Endothelial cell of umbilical vein (primary cell): Measurements from ENCODE around the gene RBM33.

Source experiments
- EZH2 ChIP-seq: IDR thresholded peaks from 2 replicates; pipeline ENCODE4 v1.6.1; 2012; ENCODE audit warnings: borderline replicate concordance, low read depth, mild to moderate bottlenecking, moderate library complexity, low read length, inconsistent platforms; ENCODE audit not compliant: severe bottlenecking
- FOS ChIP-seq: IDR thresholded peaks from 2 replicates; pipeline ENCODE4 v1.6.1; 2011; ENCODE audit warnings: mild to moderate bottlenecking, low read length, moderate library complexity, borderline replicate concordance; ENCODE audit not compliant: insufficient read depth
- GATA2 ChIP-seq: IDR thresholded peaks from 2 replicates; pipeline ENCODE4 v1.7.0; 2011; ENCODE audit warnings: low read depth, mild to moderate bottlenecking, moderate library complexity, mixed read lengths, low read length; ENCODE audit not compliant: insufficient read length, insufficient read depth
- JUN ChIP-seq: IDR thresholded peaks from 2 replicates; pipeline ENCODE4 v1.6.1; 2011; ENCODE audit warnings: borderline replicate concordance, low read depth; ENCODE audit not compliant: insufficient read length, insufficient read depth
- POLR2A ChIP-seq: IDR thresholded peaks from 2 replicates; pipeline ENCODE4 v1.6.1; 2012; ENCODE audit warnings: low read depth, mild to moderate bottlenecking, control low read depth, low read length
- POLR2AphosphoS5 ChIP-seq: IDR thresholded peaks from 2 replicates; pipeline ENCODE4 v1.6.1; 2012; ENCODE audit warnings: low read depth, mild to moderate bottlenecking, control low read depth, low read length, moderate library complexity; ENCODE audit not compliant: insufficient read depth
- TF ChIP-seq, protein P1 (sequence below), 2 donors: IDR thresholded peaks; 1 replicate in 1 of 2; 2 replicates in 1 of 2; pipeline ENCODE4 v1.5.1; 2011; ENCODE audit warnings: low read length in 2 of 2, mild to moderate bottlenecking in 2 of 2, moderate library complexity in 2 of 2, control low read depth in 1 of 2, inconsistent platforms in 1 of 2, low read depth in 1 of 2; ENCODE audit not compliant: insufficient read depth in 1 of 2; ENCODE audit errors: extremely low read depth in 1 of 2
- TF ChIP-seq, protein P2 (sequence below): IDR thresholded peaks from 2 replicates; pipeline ENCODE4 v1.6.1; 2011; ENCODE audit not compliant: insufficient read depth, insufficient read length

DNA sequence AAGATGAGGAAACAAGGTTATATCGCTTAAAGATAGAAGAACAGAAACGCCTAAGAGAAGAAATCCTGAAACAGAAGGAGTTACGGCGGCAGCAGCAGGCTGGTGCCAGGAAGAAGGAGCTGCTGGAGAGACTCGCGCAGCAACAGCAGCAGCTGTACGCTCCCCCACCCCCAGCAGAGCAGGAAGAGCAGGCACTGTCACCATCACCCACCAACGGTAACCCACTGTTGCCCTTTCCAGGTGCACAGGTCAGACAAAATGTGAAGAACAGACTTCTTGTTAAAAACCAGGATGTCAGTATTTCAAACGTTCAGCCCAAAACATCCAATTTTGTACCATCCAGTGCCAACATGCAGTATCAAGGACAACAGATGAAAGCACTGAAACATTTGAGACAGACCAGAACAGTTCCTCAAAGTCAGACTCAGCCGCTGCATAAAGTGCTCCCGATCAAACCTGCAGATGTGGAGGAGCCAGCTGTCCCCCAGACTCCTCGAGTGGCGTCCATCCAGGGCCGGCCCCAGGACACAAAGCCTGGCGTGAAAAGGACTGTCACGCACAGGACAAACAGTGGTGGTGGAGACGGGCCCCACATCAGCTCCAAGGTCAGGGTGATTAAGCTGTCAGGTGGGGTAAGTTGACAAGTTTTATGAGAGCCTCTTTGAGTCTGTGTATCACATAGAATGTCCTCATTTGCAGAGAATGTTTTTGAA is 100.7 kb downstream of the RBM33 start:
- TF ChIP-seq, protein P1, sequence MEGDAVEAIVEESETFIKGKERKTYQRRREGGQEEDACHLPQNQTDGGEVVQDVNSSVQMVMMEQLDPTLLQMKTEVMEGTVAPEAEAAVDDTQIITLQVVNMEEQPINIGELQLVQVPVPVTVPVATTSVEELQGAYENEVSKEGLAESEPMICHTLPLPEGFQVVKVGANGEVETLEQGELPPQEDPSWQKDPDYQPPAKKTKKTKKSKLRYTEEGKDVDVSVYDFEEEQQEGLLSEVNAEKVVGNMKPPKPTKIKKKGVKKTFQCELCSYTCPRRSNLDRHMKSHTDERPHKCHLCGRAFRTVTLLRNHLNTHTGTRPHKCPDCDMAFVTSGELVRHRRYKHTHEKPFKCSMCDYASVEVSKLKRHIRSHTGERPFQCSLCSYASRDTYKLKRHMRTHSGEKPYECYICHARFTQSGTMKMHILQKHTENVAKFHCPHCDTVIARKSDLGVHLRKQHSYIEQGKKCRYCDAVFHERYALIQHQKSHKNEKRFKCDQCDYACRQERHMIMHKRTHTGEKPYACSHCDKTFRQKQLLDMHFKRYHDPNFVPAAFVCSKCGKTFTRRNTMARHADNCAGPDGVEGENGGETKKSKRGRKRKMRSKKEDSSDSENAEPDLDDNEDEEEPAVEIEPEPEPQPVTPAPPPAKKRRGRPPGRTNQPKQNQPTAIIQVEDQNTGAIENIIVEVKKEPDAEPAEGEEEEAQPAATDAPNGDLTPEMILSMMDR (IDR thresholded peaks at IDR 0.05; ENCODE audit: extremely low read depth in 1 of 2, insufficient read depth in 1 of 2, low read depth in 1 of 2, low read length in 2 of 2) = no peak
- TF ChIP-seq, protein P2, sequence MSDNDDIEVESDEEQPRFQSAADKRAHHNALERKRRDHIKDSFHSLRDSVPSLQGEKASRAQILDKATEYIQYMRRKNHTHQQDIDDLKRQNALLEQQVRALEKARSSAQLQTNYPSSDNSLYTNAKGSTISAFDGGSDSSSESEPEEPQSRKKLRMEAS = no peak
- no peak for TF ChIP-seq POLR2A
- no peak for TF ChIP-seq GATA2
- TF ChIP-seq POLR2AphosphoS5 = no peak
- TF ChIP-seq EZH2 = no peak
- TF ChIP-seq JUN = no peak
- no peak for TF ChIP-seq FOS
